A673 (cell line): ENCODE data around the gene IL1RL1. TPM values are rescaled to one million over a fixed set of nuclear protein-coding genes. Genes with fewer than 3 reads are reported as not detected.

Source experiments
- BruUV-seq: library from RNA; stranded (reverse); fragments of 400-500 nt; replicated peaks from 2 replicates; lab custom pipeline; 2021; lab: Mats Ljungman, UMichigan
- CTCF ChIA-PET: fragments of 300-600 bp; sonication (Branson Sonifier 250); formaldehyde crosslinking; loops from one replicate; lab custom pipeline; 2022; ENCODE audit warnings: antibody characterized with exemption; lab: Charles Lee
- POLR2A ChIA-PET: fragments of 300-600 bp; sonication (Branson Sonifier 250); formaldehyde crosslinking; loops from one replicate; lab custom pipeline; 2022; ENCODE audit warnings: antibody characterized with exemption; ENCODE audit not compliant: low non-redundant PET; lab: Charles Lee
- DNase-seq: peaks from one replicate; pipeline ENCODE4 v3.0.0-alpha.2; 2015; ENCODE audit warnings: low spot score
- H3K27ac ChIP-seq: fragments of 200-600 bp; sonication (generic); 2 replicates; pipeline ENCODE4 v1.5.1; 2016; ENCODE audit warnings: mixed run types, low read depth, mild to moderate bottlenecking, mixed read lengths, antibody characterized with exemption, low read length; ENCODE audit not compliant: poor library complexity, severe bottlenecking
- H3K27me3 ChIP-seq: fragments of 200-600 bp; sonication (generic); replicated peaks from 2 replicates; pipeline ENCODE4 v1.6.1; 2017; ENCODE audit warnings: mixed run types, low read depth, mild to moderate bottlenecking, mixed read lengths, antibody characterized with exemption, low read length; ENCODE audit not compliant: insufficient read depth, poor library complexity
- H3K36me3 ChIP-seq: fragments of 200-600 bp; sonication (generic); 2 replicates; pipeline ENCODE4 v1.6.1; 2016; ENCODE audit warnings: mixed run types, mild to moderate bottlenecking, mixed read lengths, antibody characterized with exemption, low read length; ENCODE audit not compliant: insufficient read depth, poor library complexity, severe bottlenecking
- H3K4me1 ChIP-seq: fragments of 200-600 bp; sonication (generic); 2 replicates; pipeline ENCODE4 v1.6.1; 2017; ENCODE audit warnings: mixed run types, mild to moderate bottlenecking, mixed read lengths, antibody characterized with exemption, low read length; ENCODE audit not compliant: insufficient read depth, poor library complexity, severe bottlenecking
- H3K4me3 ChIP-seq: fragments of 200-600 bp; sonication (generic); 2 replicates; pipeline ENCODE4 v1.5.1; 2016; ENCODE audit warnings: low read depth, mixed run types, mild to moderate bottlenecking, mixed read lengths, low read length; ENCODE audit not compliant: poor library complexity, severe bottlenecking
- H3K9me3 ChIP-seq: fragments of 200-600 bp; sonication (generic); 2 replicates; pipeline ENCODE4 v1.6.1; 2016; ENCODE audit warnings: mixed run types, low read depth, mild to moderate bottlenecking, mixed read lengths, antibody characterized with exemption, low read length; ENCODE audit not compliant: poor library complexity, severe bottlenecking
- EZH2 ChIP-seq: fragments of 200-600 bp; sonication (generic); IDR thresholded peaks from 2 replicates; pipeline ENCODE4 v1.6.1; 2017; ENCODE audit warnings: borderline replicate concordance, low read depth, mild to moderate bottlenecking, mixed read lengths, antibody characterized with exemption, low read length; ENCODE audit not compliant: poor library complexity, severe bottlenecking
- intact Hi-C: fragments of 100-400 bp; cut with micrococcal nuclease; formaldehyde crosslinking; loops from one replicate; pipeline ENCODE4 v1.10.0; 2022; ENCODE audit not compliant: unreplicated experiment
- total RNA-seq: library from RNA; stranded (reverse); gene quantifications from 2 replicates; pipeline ENCODE4 v1.2.3, GENCODE V29; 2021
- TF ChIP-seq, protein P1 (sequence below): fragments of 300-800, 200-600 bp; sonication (generic); conservative IDR thresholded peaks from 2 replicates; pipeline ENCODE4 v1.5.1; 2017; ENCODE audit warnings: low read depth, mild to moderate bottlenecking, antibody characterized with exemption, low read length, moderate library complexity, mixed read lengths

The IL1RL1 gene
- total RNA-seq, 1 experiment from 2014 or later, result not detected

DNA sequence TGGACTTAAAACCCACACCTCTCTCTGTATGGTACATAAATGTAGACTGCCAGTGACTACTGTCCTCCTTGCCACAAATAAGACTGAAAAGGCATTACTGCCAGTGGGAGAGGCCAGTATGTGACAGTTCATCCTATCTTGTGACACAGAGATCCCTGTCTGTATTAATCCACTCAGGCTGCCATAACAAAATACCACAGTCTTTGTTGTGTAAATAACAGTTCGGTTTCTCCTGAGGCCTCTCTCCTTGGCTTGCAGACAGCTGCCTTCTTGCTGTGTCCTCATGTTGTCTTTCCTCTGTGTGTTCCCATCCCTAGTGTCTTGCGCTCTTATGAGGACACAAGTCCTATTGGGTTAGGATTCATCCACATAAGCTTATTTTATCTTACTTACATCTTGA, 46.4 kb upstream of the IL1RL1 start:
- no peaks in the 10 kb centered on the region for H3K9me3 ChIP-seq
- no peaks in the 10 kb centered on the region for H3K36me3 ChIP-seq
- no peak overlapping the region for H3K4me3 ChIP-seq
- BruUV-seq, result no TSS peak
- no peak for DNase-seq
- intact Hi-C loops, result no loop called here
- no peaks in the 10 kb centered on the region for H3K4me1 ChIP-seq
- no peak overlapping the region for H3K27ac ChIP-seq
- ChIA-PET CTCF (no interaction called here), POLR2A (no interaction called here)
- peaks cover 19% of the 10 kb centered on the region for H3K27me3 ChIP-seq
- TF ChIP-seq EZH2, result no peak
- TF ChIP-seq, protein P1, sequence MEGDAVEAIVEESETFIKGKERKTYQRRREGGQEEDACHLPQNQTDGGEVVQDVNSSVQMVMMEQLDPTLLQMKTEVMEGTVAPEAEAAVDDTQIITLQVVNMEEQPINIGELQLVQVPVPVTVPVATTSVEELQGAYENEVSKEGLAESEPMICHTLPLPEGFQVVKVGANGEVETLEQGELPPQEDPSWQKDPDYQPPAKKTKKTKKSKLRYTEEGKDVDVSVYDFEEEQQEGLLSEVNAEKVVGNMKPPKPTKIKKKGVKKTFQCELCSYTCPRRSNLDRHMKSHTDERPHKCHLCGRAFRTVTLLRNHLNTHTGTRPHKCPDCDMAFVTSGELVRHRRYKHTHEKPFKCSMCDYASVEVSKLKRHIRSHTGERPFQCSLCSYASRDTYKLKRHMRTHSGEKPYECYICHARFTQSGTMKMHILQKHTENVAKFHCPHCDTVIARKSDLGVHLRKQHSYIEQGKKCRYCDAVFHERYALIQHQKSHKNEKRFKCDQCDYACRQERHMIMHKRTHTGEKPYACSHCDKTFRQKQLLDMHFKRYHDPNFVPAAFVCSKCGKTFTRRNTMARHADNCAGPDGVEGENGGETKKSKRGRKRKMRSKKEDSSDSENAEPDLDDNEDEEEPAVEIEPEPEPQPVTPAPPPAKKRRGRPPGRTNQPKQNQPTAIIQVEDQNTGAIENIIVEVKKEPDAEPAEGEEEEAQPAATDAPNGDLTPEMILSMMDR, result no peak

DNA sequence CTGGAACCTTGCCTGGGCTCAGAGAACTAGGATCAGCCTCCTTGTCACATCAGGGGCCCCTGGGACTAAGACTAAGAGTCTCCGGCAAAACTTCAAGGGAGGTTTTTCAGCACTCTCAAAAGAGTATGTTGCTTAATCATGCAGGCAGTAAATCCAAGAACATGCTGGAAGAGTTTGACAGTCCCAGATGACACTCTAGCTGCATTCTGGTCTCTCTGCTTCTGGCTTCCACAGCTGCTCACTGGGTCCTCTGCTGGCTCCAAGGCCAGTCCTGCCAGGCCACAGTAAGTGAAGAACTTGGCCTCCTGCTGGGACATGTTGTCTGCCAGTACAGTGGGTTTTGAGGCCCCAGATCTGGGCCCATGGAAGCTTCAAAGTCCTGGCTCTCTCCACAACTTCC, 45.2 kb upstream of the IL1RL1 start:
- Histone ChIP-seq H3K27me3 (peaks cover 15% of the 10 kb centered on the region), H3K27ac (no peak overlapping the region), H3K4me3 (no peak overlapping the region), H3K9me3 (no peaks in the 10 kb centered on the region), H3K36me3 (no peaks in the 10 kb centered on the region), H3K4me1 (no peaks in the 10 kb centered on the region)
- no peak for DNase-seq
- no peak for TF ChIP-seq EZH2
- TF ChIP-seq, protein P1, result no peak
- intact Hi-C loops, result no loop called here
- no TSS peak for BruUV-seq
- CTCF ChIA-PET, result no interaction called here
- POLR2A ChIA-PET, result no interaction called here

DNA sequence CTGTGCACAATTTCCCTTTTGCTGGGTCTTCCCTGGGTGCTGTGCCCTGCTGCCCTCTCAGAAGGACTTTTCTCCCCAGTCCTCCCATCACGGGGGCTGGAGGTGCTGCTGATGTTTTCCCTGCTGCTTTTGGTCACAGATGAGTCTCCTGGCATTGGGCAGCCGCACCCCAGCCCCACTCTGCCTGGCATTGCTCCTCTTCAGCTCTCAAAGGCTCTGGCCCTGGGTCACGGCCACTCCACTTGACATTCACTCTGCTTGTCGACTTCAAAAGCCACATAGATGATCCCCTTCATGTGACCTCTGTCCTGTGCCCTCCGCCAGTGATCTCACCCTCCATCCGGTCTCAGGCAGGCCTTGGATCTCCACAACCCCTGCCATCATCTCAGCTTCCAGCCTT, 43.6 kb upstream of the IL1RL1 start:
- H3K9me3 ChIP-seq, result no peaks in the 10 kb centered on the region
- CTCF ChIA-PET, result no interaction called here
- peaks cover 20% of the 10 kb centered on the region for H3K27me3 ChIP-seq
- POLR2A ChIA-PET, result no interaction called here
- TF ChIP-seq, protein P1, result no peak
- no peak for TF ChIP-seq EZH2
- no peak overlapping the region for H3K27ac ChIP-seq
- intact Hi-C loops, result no loop called here
- H3K36me3 ChIP-seq, result no peaks in the 10 kb centered on the region
- H3K4me3 ChIP-seq, result no peak overlapping the region
- DNase-seq, result no peak
- no peaks in the 10 kb centered on the region for H3K4me1 ChIP-seq
- no TSS peak for BruUV-seq
